BE2C (cell line): ENCODE measurements around the gene IQCF6.
"Not testable (repeated sequence)": the region's sequence is repeated elsewhere in the genome, so short reads cannot be mapped to it uniquely, and the experiment has no call there.

Source experiments
- DNase-seq: peaks from one replicate; pipeline ENCODE4 v3.0.0-alpha.2; 2020
- H3K27me3 ChIP-seq: fragments of 250-450 bp; sonication (Bioruptor Pico); 2 replicates; pipeline ENCODE4 v1.5.1; 2020; ENCODE audit warnings: mild to moderate bottlenecking
- H3K36me3 ChIP-seq: fragments of 250-450 bp; sonication (Bioruptor Pico); 2 replicates; pipeline ENCODE4 v1.5.1; 2020; ENCODE audit warnings: mild to moderate bottlenecking
- H3K4me1 ChIP-seq: fragments of 250-450 bp; sonication (Bioruptor Pico); 2 replicates; pipeline ENCODE4 v1.5.1; 2020
- H3K4me3 ChIP-seq: 2 replicates; pipeline ENCODE4 v1.5.1; 2011; ENCODE audit warnings: low read depth, low read length
- H3K9me3 ChIP-seq: fragments of 250-450 bp; sonication (Bioruptor Pico); 2 replicates; pipeline ENCODE4 v1.5.1; 2020
- TF ChIP-seq, protein P1 (sequence below): IDR thresholded peaks from 2 replicates; pipeline ENCODE4 v1.5.1; 2012; ENCODE audit warnings: mild to moderate bottlenecking, low read depth, low read length

IQCF6 gene

DNA sequence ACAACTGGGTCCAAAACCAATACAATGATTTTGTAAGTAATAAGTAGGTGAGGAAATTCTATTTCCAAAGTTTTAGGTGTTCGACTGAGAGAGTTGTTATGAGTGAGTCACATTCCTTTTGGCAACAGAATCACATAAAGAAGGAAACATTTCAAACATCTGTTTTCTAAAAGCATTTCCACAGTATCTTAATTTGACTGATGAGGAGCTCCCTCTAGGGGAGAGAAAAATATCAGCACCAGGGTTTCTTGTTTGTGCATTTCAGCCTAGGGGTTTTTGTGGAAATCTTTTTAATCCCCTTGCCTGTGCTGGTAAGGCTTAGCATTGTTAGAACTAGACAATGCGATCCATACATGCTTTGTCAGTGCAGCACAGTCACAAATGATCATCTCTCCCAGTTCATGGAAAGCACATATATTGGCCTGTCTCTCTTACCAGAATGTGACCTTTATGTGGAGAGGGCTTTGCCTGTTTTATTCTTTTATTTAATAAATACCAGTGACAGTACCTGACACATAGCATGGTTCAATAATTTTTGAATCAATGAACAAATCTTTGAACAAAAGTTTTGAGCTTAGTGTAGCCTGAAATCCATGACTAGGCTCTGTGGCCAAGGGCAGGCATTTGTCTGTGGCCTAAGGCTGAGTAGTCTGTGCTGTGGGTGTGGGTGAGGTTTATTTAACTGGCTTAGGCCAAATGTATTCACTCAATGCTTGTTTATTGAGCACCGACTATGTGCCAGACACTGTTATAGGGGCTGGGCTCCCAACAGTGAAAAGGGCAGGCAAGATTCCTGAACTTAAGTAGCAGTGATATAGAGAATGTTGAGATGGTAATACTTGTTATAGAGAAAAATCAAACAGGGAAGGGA lies 21.1 kb upstream of the IQCF6 start:
- Histone ChIP-seq H3K27me3 (no peaks in the 10 kb centered on the region), H3K4me3 (no peak overlapping the region), H3K36me3 (no peaks in the 10 kb centered on the region), H3K4me1 (no peaks in the 10 kb centered on the region), H3K9me3 (no peaks in the 10 kb centered on the region)
- DNase-seq, result peak; percentile 20
- TF ChIP-seq, protein P1, sequence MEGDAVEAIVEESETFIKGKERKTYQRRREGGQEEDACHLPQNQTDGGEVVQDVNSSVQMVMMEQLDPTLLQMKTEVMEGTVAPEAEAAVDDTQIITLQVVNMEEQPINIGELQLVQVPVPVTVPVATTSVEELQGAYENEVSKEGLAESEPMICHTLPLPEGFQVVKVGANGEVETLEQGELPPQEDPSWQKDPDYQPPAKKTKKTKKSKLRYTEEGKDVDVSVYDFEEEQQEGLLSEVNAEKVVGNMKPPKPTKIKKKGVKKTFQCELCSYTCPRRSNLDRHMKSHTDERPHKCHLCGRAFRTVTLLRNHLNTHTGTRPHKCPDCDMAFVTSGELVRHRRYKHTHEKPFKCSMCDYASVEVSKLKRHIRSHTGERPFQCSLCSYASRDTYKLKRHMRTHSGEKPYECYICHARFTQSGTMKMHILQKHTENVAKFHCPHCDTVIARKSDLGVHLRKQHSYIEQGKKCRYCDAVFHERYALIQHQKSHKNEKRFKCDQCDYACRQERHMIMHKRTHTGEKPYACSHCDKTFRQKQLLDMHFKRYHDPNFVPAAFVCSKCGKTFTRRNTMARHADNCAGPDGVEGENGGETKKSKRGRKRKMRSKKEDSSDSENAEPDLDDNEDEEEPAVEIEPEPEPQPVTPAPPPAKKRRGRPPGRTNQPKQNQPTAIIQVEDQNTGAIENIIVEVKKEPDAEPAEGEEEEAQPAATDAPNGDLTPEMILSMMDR, result peak; percentile 70

DNA sequence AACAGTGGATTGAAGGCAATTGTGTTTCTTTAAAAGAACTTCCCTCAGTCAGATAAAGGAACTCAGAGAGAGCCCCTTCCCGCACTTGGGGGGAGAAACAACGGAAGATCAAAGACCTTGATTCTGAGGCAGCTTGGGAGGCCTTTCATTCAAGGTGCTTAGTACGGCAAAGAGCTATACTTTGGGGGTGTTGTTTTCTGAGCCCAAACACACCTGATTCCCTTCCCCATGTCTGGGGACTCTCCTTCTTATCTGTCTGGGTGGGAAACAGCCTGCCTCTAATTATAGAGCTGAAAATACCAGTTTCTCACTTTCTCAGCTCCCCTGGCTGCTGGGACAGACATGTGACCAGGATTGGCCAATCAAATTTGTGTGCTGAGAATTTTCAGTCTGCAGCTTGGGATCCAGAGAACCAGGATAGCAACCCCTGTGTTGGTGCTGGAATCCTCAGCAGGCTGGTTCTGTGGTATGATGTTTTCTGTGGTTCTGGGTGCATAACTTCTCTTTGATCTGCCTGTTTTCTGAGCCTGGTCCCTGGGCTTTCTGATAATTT lies 19.4 kb upstream of the IQCF6 start:
- H3K36me3 ChIP-seq, result no peaks in the 10 kb centered on the region
- H3K9me3 ChIP-seq, result no peaks in the 10 kb centered on the region
- no peaks in the 10 kb centered on the region for H3K27me3 ChIP-seq
- H3K4me1 ChIP-seq, result no peaks in the 10 kb centered on the region
- TF ChIP-seq, protein P1, result no peak
- H3K4me3 ChIP-seq, result no peak overlapping the region
- no peak for DNase-seq

DNA sequence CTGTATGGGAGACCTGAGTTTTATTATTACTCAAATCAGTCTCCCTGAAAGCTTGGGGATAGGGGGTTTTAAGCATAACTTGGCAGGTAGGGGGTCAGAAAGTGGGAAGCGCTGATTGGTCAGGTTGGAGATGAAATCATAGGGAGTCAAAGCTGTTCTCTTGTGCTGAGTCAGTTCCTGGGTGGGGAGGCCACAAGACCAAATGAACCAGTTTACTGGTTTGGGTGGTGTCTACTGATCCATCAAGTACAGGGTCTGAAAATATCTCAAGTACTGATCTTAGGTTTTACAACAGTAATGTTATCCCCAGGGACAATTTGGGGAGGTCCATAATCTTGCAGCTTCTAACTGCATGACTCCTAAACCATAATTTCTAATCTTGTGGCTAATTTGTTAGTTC lies 17.8 kb upstream of the IQCF6 start:
- TF ChIP-seq, protein P1, result no peak
- Histone ChIP-seq H3K36me3 (no peaks in the 10 kb centered on the region), H3K4me1 (no peaks in the 10 kb centered on the region), H3K4me3 (no peak overlapping the region), H3K9me3 (no peaks in the 10 kb centered on the region), H3K27me3 (no peaks in the 10 kb centered on the region)
- DNase-seq, result no peak

DNA sequence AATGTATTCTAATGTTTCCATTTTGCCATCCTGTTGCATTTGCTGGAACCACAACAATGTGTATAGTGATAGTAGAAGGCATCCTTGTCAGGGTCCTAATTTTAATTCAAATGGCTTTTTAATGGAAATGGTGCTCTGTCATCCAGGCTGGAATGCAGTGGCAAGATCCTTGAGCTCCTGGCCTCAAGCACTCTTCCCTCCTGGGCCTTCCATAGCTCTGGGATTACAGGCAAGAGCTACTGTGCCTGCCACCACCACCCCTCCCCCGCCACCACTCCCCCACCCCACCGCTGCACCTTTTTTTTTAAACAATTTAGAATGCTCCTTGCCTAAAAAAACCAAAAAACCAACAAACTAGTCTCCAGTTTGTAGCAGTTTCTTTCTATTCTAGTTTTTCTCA lies 15.2 kb upstream of the IQCF6 start:
- DNase-seq, result no peak
- Histone ChIP-seq H3K36me3 (no peaks in the 10 kb centered on the region), H3K4me1 (no peaks in the 10 kb centered on the region), H3K27me3 (no peaks in the 10 kb centered on the region), H3K4me3 (no peak overlapping the region), H3K9me3 (no peaks in the 10 kb centered on the region)
- TF ChIP-seq, protein P1, result no peak

DNA sequence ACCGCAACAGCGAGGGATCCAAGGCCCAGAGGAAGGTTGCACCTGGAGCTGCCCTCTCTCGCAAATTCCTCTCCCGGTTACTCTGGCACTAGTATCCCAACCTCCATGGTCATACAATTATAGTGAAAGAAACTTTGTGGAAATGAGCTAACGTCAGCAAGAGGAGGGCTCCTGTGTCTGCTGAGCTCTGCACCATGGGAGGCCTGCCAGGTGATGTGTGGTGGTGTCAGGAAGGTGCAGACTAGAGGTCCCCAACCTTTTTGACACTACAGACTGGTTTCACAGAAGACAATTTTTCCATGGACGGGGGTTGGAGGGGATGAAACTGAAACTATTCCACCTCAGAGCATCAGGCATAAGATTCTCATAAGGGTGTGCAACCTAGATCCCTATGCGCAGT lies 13.2 kb upstream of the IQCF6 start:
- Histone ChIP-seq H3K9me3 (no peaks in the 10 kb centered on the region), H3K4me1 (no peaks in the 10 kb centered on the region), H3K36me3 (no peaks in the 10 kb centered on the region), H3K4me3 (no peak overlapping the region), H3K27me3 (no peaks in the 10 kb centered on the region)
- no peak for DNase-seq
- TF ChIP-seq, protein P1, result no peak

DNA sequence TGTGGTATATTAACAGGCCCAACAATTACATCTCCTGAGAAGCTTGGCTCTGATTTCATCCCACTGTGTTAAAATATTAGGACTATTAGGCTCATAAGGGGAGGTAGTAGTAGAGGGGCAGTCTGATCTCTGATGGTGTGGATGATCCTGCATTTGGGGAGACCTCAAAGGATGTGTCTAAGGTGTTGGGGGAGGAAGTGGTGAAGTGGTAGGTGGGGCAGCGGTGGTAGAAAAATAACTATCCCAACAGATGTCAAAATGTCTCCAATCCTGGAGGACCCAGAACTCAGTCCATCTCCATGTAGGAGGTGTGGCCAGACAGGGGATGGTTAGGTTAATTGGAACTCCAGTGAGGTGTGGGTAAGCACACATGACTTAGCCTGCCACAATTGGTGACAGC lies 10.4 kb upstream of the IQCF6 start:
- Histone ChIP-seq H3K36me3 (no peaks in the 10 kb centered on the region), H3K27me3 (no peaks in the 10 kb centered on the region), H3K9me3 (no peaks in the 10 kb centered on the region), H3K4me3 (no peak overlapping the region), H3K4me1 (no peaks in the 10 kb centered on the region)
- TF ChIP-seq, protein P1, result no peak
- no peak for DNase-seq

DNA sequence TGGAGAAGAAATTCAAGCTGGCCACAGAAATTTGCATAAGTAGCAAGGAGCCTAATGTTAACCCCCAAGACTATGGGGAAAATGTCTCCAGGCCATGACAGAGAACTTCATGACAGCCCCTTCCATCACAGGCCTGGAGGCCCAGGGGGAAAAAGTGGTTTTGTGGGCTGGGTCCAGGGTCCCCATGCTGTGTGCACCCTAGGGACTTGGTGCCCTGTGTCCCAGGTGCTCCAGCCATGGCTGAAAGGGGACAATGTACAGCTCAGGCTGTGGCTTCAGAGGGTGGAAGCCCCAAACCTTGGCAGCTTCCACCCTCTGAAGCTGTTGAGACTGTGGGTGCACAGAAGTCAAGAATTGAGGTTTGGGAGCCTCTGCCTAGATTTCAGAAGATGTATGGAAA lies 8.5 kb upstream of the IQCF6 start:
- H3K9me3 ChIP-seq, H3K27me3 ChIP-seq, H3K4me1 ChIP-seq, DNase-seq, H3K36me3 ChIP-seq, H3K4me3 ChIP-seq: not testable (repeated sequence)
